Transverse colon (tissue), 4 donors: ENCODE data around the gene ZNF146.

Source experiments
- EP300 ChIP-seq: sonication (generic); formaldehyde crosslinking; IDR thresholded peaks from one replicate; pipeline ENCODE4 v1.6.1; 2017; ENCODE audit warnings: antibody characterized with exemption, low read depth
- POLR2A ChIP-seq: fragments of 450-650 bp; IDR thresholded peaks from one replicate; pipeline ENCODE4 v1.6.1; 2016; ENCODE audit warnings: antibody characterized with exemption, mild to moderate bottlenecking, moderate library complexity
- POLR2AphosphoS5 ChIP-seq, 3 donors: sonication (generic); formaldehyde crosslinking; IDR thresholded peaks; one replicate each; pipeline ENCODE4 v1.6.1; 2016; ENCODE audit warnings: antibody characterized with exemption in 3 of 3
- TF ChIP-seq, protein P1 (sequence below), 5 experiments: fragments of 200-600 bp in 3 of 5; fragments of 450-650 bp in 2 of 5; sonication (generic) in 3 of 5; IDR thresholded peaks; 1 replicate in 2 of 5; 2 replicates in 3 of 5; pipeline ENCODE4 v1.5.1; 2016 to 2017; ENCODE audit warnings: antibody characterized with exemption in 5 of 5, inconsistent platforms in 3 of 5, mild to moderate bottlenecking in 2 of 5, moderate library complexity in 1 of 5

- TF ChIP-seq, protein P1, sequence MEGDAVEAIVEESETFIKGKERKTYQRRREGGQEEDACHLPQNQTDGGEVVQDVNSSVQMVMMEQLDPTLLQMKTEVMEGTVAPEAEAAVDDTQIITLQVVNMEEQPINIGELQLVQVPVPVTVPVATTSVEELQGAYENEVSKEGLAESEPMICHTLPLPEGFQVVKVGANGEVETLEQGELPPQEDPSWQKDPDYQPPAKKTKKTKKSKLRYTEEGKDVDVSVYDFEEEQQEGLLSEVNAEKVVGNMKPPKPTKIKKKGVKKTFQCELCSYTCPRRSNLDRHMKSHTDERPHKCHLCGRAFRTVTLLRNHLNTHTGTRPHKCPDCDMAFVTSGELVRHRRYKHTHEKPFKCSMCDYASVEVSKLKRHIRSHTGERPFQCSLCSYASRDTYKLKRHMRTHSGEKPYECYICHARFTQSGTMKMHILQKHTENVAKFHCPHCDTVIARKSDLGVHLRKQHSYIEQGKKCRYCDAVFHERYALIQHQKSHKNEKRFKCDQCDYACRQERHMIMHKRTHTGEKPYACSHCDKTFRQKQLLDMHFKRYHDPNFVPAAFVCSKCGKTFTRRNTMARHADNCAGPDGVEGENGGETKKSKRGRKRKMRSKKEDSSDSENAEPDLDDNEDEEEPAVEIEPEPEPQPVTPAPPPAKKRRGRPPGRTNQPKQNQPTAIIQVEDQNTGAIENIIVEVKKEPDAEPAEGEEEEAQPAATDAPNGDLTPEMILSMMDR (IDR thresholded peaks at IDR 0.05) = no peak
- TF ChIP-seq POLR2A (no peak), EP300 (no peak), POLR2AphosphoS5 (IDR thresholded peaks at IDR 0.05) (no peak)
These were observed 52.3 kb downstream of the ZNF146 start for GRCh38 chr19:36267061-36267845.
